ENCODE results near the gene ANKS3.
A peak's percentile ranks its signal among the peaks of the same experiment; 100 is the strongest.

The ANKS3 gene

DNA sequence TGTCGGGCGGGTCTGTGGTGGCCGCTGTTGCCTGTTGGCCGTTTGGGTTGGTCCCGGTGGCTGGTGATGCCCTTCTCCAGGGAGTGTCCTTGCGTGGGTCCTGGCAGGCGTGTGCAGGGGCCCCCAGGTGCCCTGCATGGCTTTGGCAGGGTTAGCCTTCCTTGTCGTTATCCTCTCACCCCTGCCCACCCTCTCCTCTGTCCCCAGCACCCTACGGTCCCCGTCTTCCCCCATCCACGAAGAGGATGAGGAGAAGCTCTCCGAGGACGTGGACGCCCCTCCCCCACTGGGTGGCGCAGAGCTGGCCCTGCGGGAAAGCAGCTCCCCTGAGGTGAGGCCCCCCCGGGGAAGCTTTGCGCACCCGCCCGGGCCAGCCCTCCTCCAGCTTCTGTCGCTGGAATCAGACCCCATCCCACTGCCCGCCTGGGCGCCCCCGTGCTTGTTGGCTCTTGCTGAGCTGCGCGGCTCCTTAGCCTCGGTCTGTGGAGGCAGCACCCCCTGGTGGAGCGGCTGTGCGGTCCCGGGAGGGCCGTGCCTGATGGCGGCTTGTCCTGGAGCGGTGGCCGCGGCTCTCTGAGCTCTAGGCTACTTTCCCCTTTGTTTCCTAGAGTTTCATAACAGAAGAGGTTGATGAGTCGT lies 51.3 kb downstream of the ANKS3 start:
- peak; percentile 48 for DNase-seq

DNA sequence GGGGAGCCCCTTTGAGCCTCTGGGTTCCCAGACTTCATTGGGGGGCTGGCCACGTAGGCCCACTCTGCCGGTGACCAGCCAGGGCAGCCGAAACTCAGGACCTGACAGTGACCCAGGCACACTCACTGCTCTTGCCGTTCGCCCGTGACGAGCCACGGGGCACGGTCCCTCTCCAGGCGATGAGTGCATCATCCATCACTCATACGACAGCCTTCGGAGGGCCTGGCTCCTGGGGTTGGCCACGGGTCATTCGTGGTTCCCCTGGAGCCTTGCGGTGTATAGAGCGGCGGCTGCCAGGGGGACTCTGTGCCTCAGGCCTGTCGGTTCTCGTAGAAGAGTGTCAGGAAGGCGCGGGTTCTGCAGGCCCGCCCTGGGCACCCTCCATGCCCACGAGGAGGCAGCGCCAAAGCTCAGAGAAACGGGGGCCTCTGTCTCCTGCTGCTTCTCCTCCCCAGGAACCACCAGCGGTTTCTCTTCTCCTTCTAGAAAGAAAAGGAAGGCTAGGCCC lies 51.9 kb downstream of the ANKS3 start:
- DNase-seq: no peak

DNA sequence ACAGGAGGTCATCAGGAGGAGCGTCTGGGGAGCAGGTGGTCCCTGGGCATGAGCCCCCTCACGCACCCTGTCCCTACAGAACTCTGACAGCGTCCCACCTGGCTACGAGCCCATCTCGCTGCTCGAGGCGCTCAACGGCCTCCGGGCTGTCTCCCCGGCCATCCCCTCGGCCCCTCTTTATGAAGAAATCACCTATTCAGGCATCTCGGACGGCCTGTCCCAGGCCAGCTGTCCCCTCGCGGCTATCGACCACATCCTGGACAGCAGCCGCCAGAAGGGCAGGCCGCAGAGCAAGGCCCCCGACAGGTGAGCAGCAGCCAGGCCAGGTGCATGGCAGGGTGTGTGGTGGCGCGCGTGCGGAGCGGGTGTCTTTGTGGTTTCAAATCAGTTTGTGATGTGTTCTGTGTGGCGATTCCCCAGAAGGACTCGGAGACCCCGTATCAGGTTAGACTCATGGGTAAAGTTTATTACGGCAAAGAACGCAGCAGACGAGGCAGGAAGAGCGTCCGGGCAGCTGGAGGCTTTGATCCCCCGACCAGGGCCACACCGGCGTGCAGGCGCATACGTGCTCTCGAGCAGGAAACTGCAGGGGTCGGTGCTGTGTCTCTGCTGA lies 52.5 kb downstream of the ANKS3 start:
- DNase-seq: no peak

DNA sequence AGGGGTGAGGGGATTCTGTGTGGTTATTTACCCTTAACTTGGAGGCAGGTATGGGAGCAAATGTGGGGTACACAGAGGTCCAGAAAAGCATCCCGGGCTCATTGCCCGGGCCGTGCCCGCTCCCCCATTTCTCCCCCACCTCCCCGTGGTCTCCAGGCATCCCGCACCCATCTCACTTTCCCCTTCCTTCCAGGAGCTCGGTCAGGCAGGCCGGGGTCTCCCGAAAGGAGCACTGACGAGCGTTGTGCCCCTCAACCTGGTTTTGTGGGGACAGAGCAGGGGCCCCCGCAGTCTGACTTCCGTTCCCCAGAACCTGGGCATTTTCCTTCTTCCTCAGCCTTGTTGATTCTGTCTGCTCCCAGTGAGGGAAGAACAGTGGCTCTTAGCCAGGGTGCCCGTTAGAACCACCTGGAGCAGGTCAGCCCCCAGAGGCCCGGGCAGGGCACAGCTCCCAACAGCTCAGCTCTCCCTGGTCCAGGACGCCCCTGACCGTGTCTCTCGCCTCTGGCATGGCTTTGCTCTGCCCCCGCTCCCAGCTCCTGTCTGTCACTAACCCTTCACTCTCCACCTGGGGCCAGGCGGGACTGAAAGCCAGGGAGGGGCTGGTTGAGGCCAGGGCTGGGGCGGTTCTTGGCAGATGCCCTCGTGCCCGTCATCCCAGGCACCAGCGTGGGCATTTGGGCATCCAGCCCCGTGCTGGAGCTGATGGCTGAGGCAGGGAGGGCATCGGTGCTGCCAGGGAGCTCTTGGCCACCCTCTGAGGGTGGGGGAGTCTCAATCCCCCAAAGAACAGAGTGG lies 53.2 kb downstream of the ANKS3 start:
- no peak for DNase-seq

DNA sequence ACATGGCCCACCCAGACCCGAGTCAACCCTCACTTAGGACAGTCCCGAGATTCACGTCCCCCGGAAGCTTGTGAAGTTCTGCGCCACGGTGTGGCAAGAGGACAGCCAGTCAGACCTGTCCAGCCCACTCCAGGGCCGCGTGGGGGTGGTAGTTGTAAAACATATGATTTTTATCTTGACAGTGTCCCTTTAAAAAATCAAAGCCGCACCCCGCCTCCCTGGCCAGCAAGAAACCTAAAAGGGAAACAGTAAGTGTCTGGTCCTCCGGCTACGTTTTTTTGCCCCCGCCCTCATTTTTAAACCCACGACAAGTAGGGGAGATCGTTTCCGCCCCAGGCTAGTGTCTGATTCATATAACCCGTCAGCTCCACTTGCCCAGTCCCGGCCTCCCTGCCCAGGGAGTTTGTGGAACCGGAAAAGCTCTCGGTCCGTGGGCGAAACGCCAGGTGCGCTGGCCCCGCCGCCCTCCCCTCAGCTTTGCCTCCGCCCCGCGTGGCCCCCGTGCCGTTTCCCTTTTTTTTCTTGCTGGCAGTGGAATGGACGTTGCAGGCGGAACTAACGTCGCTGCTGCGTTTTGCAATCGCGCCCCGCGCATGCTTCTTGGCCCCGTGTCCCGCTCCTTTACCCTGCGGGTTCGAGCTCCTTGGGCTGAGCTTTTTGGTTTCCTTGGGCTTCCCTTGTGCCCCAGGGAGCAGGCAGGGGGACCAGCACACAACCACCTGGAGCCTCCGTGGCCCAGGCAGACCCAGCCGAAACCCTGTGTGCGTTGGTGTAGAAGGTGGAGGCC lies 54.0 kb downstream of the ANKS3 start:
- no peak for DNase-seq

DNA sequence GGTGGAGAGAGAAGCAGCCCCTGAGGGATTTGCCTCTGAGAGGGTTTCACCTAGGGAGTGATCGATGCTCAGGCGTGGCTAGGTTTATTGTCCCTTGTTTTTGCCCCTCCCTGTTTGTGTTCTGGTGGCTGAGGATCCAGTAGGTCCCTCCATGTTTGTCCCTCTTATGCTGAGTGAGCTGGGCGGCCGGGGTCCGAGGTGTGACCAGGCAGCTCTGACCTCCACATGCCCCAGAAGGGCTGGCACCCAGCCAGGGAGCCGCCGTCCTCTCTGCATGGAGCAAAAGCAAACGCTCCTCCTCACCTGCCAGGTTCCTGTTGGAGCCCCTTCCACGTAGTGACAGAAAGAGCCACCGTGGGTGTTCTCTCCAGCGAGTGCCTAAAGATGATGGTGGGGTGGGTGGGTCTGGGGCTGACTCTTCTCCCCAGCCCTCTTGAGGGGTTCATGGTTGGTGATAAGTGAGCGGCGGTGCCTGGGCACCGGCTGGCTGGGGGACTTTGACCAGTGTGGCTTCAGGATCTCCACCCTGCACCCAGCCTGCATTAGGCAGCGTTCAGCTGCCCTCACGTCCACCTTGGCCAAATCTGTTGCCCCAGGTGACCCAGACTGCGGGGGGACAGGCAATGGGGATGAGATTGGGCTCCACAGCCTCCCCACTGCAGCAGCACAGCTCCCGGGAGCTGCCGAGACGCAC lies 54.8 kb downstream of the ANKS3 start:
- DNase-seq: peak; percentile 49

DNA sequence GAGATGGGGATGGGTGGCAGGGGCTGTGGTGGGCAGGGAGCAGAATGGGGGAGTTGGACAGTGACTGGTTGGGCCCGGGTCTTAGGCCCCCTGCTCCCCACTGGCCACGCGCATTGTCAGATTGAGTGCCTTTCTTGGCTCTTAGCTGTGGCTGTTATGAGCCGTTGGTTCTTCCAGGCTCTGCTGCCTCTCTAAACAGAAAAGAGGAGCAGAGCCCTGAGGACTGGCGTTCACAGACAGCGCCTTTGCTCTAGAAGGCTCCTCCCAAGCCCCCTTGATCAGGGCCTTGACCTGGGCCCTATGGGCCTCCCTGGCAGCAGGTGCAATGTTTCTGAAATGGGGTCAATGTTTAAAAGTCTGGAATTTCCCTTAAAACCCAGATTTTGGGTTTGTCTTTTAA lies 55.5 kb downstream of the ANKS3 start:
- no peak for DNase-seq

DNA sequence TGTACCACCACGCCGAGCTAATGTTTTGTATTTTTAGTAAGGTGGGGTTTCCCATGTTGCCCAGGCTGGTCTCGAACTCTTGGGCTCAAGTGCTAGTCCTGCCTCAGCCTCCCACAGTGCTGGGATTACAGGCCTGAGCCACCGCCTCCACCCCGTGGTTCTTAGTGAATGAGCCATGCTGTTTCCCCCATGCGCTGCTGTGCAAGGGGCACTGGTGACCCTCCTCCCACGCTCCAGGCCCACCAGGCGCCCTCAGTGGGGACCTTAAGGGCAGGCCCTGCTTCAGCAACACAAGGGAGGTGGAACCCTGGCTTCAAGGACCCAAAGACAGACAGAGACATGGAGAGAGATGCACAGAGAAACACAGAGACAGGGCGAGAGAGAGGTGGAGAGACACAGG lies 56.1 kb downstream of the ANKS3 start:
- DNase-seq: no peak

DNA sequence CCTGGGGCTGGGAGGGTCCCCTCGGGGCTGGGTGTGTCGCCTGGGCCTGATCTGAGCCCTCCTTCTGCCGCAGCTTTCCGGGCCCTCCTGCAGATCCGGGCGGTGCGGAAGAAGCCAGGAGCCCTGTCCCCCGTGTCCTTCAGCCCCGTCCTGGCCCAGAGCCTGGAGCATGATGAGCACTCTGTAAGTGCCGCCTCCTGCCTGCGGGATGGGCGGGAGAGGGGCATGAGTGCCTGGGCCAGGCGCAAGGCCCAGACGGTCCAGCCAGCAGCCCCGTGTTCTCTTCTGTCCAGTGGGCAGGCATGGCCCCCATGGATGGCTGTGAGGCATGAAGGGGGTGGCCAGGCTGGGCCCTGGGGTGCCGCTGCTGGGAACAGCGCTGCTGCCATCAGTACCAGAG lies 56.7 kb downstream of the ANKS3 start:
- no peak for DNase-seq

DNA sequence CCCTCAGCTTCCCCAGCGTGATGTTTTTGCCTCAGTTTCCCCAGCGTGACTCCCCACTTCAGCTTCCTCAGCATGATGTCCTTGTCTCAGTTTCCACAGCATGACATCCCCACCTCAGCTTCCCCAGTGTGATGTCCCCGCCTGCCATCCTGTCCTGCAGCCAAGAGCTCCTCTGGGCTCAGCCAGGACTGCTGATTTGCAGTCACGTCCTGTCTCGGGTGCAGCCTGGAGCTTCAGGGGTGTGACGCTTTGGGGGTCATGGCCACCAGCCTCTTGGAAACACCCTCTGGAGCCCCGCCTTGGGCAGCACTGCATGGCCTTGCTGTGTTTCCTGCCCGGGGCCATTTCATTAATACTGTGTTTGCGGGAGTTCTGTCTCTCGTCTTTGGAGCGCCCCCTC lies 57.2 kb downstream of the ANKS3 start:
- no peak for DNase-seq

DNA sequence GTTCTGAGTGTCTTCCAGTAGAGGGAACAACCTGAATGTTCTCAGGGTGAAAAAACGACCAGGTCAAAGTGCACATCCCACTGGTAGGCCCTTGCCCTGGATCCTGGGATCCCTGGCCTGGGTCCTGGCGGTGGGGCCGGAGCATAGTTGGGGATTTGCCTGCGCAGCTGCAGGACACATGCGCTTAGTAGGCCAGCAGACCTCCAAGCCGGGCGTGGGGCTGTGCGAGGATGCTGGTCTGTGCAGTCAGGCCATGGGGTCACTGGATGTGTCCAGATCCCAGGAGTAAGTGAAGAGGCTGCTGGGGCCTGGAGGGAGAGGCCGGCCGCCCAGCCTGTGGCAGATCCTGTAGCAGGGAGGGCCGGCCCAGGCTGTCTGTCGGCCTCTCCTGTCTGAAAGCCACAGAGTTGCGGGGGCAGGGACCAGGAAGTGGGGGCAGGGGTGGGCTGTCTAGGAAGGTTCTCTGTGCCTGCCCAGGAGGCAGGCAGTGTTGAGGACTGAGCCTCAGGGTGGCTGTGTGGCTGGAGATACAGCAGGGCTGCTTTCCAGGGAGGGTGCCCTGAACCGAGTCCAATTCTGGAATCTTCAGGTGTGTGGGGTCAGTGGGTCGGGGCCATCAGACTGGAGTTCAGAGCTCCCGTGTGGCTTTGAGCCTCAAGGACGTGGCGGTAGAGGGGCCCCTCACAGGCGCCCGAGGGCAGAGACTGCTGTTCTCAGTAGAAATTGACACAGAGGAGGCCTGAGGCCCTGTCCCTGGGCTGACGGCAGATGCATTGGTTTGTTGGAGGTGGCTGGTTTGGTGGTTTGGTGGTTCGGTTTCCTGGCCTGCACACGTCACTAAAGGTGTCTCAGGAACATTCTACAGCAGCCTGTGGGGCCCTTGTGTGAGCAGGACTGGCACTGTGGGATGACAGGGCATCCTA lies 57.9 kb downstream of the ANKS3 start:
- DNase-seq: no peak

DNA sequence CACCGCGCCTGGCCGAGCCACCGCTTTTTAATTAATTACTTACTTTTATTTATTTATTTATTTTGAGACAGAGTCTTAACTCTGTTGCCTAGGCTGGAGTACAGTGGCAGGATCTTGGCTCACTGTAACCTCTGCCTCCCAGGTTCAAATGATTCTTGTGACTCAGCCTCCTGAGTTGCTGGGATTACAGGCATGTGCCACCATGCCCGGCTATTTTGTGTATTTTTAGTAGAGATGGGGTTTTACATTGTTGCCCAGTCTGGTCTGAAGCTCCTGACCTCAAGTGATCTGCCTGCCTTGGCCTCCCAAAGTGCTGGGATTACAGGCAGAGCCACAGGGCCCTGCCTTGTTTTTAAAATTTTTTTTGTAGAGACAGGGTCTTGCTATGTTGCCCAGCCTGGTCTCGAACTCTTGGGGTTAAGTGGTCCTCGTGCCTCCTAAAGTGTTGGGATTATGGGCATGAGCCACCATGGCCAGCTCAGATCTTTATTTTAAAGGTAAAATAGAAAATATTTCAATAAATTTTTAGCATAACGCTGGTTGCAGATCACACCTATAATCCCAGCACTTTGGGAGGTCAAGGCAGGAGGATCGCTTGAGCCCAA lies 59.0 kb downstream of the ANKS3 start:
- no peak for DNase-seq

DNA sequence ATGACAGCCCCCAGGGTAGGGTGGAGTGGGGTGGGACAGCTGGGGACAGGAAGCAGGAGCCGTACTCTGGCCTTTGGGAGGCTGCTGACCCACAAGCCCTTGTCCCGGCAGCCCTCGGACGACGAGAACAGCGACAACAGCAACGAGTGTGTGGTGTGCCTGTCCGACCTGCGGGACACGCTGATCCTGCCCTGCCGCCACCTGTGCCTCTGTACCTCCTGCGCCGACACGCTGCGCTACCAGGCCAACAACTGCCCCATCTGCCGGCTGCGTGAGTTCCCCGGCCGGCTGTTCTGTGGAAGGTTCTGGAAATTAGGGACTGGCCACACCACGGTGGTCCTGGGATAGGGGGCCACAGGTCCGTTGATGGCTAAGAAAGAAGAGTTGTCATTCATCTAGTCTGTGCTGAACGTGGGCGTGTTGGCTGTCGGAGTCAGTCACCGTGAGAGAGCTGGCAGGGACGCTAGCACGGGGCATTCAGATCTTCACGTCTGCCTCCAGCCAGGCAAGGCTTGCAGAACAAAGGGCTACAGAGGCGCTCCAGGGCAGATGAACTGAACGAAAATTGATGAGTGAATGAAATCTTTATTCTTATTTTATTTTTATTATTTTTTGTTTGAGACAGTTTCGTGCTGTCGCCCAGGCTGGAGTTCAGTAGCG lies 60.6 kb downstream of the ANKS3 start:
- DNase-seq: no peak

DNA sequence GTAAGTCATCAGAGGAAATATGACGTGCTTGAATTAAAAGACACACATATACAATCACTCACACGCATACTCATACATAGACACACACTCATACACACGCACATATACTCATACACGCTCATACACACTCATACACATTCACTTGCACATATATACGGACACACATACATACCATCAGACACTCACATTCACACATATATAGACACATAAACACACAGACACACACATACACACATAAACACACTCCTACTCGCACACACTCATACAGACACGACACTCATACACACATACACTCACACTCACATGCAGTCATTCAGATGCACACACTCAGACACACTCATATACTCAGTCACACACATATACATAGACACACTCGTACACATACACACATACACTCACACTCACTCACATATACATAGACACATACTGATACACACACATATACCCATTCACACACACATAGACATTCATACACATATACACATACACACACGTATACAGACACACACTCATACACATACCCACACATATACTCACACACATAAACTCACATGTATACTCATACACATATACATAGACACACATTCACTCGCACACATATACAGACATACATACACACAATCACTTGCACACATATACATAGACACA lies 65.6 kb downstream of the ANKS3 start:
- DNase-seq: no peak

DNA sequence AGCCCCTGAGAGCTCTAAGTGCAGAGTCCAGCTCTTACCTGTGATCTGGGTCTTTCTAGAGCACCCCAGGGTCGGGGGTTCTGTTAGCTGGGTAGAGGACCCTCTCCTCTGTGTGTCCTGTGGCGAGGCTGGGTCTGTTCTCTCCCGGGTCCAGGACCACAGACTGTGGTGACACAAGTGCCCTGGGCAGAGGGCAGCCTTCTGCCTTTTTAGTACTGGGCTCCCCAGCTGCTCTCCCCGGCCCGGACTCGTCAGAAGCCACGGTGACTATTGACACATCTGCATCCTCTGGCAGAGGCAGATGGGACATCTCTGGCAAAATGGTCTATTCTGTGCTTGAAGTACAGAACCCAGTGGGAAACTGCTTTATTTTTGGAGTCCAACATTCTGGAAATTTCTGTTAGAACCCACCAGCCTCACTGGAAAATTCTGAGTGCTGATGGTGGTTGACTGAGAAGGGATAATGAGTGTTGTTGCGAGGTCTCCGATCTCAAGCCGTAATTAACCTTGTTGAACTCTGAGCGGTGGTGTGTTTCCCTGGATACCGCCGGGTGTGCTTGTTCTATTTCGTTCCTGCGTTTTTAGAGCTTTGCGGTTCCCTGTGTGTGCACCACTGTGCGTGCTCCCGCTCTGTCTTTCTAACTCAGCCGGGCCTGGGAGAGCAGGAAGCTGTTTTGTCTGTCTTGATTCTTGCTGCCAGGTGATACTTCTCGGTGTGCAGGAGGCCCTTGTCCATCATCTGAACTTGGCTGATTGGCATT lies 66.7 kb downstream of the ANKS3 start:
- DNase-seq: no peak

DNA sequence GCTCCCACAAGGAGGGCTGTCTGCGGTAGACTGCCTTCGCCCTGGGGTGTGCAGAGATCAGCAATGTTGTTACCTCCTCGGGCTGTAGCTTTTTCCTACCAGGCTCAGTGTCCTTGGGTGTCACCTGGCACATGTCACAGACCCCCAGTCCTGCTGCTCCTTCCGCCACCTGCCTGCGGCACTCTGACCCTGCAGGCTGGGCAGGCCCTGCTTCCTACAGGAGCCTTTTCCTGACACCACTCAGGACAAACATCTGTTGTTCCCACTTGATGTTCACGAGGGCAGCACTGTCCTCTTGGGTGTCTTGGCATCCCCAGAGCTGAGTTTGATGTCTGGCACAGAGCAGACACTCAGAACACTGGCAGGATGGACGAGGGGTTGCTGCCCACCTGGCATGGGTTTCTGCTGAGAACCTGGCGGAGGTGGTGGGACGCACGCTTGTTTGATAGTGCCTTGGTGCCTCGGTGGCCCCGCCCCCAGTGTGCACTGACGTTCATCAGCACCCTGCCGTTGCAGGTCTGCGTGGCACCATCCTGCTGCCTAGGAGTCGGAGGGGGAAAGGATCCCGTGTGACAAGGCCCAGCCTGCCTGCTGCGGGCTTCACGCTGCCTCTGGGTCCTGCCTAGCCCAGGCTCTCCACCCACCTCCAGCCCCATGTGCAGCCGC lies 67.4 kb downstream of the ANKS3 start:
- DNase-seq: no peak

DNA sequence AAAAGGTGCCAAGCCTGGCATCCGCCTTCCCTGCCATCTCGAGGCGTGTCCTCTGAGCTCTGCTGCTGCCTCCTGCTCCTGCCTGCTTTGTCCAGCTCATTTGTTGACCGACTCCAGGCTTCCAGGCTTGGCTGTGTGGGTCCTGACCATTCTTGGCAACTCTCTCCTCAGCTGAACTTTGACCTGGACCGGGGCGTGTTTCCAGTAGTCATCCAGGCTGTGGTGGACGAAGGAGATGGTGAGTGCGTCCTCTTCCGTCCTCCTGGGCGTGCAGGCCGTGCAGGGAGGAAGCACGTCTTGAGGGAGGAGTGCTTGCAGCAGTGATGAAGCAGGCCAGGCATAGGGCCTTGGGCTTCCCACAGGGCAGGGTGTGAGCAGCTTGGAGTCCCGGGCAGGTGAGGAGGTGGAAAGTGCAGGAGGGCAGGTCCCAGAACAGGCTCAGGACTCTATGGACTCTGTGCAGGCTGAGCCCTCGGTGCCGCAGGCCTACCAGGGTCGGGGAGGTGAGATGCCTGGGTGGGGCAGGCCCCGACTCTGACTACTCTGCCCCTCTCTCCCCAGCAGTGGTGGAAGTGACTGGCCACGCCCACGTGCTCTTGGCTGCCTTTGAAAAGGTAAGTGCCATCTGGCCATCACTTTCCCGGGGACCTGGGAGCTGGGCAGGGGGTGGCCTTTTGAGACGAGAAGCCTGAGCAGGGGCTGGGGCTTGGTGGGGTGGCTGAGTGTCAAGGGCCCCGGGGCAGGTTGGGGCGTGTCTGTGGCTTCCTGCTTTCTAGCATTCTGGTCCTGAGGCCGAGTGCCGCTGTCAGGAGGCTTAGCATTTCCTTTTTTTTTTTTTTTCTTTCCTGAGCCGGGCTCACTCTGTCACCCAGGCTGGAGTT lies 69.3 kb downstream of the ANKS3 start:
- DNase-seq: no peak
